Activated T-cell treated with anti-CD3 and anti-CD28 coated beads, Interleukin-2, amount 50 U/mL, for 1 hour (primary cell): ENCODE data around the gene SNPH.
A peak's percentile ranks its signal among the peaks of the same experiment; 100 is the strongest.

Source experiments
- DNase-seq: peaks from one replicate; pipeline ENCODE4 v3.0.0-alpha.2; 2020

The SNPH gene

DNA sequence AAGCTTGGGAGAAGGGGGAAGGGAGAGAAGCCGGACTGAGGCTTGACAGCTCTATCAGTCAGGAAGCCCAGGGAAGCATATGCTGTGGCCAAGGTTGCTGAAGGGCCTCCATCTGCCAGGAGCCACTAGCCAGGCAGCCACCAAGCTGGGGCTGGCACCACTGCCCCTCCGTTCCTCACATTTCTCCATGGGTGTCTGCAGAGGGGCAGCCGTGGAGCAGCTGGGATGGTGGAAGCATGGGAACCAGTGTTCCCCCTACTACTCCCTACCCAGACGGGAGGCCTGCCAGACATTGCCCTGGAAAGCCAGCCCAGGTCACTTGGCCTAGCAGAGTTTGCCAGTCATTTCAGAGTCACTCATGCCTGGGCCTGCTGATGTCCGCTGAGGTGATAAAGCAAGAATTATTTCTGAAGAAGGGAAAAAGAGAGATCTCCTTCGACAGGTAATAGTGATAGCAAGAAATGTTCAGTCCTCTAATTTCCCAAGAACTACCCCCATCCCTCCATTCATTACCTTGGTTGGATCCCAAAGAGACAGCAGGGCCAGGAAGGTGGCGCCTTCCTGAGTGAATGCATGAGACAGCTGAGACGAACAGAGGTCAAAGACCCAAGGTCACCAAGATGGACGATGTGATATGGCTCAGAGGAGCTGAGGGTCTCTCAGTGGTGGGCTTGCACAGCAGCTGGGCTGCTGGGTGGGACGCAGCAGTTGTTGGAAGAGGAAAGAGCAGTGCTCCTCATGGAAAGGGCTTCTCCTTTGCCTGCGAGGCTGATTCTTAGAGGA lies 21.9 kb downstream of the SNPH start:
- DNase-seq = no peak

DNA sequence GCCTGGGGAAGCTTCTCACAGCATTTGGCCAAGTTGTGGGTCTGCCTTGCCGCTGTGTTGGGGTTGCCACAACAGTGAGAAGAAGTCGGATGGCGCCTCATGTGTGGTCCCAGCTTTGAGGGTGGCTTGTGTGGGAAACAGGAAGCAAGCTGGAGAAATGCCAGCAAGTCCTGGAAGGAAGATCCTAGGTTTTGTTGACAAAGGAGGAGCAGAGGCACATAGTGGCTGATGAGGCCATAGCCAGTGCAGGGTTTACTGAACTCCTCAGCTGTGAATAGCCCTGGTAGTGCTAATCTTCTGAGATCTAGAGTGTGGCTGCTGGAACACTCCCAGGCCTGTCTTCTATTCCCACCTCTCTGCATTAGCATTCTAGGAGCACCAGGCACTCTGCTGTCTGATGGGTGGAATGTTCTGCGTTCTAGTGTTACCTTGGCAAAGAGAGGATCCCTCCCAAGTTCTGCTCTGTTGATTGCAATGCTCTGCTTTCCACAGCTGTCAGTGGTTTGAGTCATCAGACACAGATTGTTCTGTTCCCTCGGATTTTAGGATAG lies 25.2 kb downstream of the SNPH start:
- DNase-seq = no peak

DNA sequence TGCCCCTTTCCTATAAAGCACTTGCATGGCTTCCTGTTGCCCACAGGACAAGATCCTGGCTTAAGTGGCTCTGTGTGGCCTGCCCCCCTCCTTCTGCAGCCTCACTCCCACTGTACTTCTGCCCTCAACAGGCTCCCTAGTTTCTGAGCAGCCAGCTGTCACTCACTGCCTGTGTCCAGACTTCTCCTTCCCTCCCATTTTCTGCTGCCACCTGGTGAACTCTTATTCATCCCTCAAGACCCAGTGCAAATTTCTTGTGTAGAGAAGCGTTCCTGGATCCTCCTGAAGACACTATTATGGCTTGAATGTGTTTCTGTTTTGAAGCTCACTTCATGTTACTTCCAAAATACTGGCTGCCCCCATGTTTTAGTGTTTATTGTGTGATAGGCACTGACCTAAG lies 26.5 kb downstream of the SNPH start:
- no peak for DNase-seq

DNA sequence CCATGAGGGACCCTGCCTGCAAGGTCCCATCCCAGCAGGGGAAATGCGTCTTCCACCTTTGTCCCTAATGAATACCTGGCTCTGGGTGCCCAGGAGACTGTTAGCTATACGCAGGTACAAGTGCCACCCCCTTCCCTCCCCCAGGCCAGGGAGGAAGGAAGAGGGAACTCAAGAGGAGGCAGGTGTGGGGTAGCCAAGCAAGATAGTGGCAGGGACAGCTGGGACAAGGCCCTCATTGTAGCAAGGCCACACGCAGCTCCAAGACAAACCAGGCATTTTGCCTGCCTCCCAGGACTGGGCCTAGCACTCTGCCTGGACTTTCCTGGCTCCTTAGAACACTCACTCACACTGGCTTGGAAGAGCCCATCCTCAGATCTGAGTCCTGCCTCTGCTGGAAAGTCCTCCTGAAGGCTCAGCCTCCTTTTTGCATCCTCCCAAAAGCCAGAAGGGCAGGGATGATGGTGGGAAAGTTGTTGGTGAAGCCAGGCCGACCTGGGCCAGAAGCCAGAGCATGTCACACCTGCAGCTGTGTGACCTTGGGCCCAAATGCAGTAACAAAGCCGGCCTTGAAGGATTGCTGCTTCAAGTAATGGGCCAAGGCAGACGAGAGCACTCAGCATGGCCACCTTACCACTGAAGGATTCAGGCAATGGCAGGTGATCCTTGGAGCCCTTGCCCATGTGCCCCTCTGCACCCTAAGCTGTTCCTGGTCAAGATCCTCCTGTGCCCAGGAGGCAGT lies 27.7 kb downstream of the SNPH start:
- no peak for DNase-seq

DNA sequence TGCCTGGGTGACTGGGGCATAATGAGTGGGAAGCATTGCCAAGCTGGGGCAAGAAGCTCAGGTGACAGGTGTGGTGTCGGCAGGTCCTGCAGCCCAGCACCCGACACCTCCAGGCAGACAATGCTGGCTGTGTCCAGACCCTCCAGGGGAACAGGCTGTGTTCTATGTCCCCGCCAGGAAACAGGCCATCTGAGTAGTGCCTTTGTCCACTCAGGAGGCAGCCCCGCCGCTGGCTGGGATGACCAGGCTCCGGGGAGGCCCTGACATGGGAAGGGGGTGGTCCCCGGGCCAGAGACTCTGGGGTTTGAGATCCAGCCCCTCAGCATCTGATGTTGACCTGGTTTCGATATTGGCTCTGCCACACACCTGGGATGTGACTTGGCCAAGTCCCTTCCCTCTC lies 28.4 kb downstream of the SNPH start:
- no peak for DNase-seq

DNA sequence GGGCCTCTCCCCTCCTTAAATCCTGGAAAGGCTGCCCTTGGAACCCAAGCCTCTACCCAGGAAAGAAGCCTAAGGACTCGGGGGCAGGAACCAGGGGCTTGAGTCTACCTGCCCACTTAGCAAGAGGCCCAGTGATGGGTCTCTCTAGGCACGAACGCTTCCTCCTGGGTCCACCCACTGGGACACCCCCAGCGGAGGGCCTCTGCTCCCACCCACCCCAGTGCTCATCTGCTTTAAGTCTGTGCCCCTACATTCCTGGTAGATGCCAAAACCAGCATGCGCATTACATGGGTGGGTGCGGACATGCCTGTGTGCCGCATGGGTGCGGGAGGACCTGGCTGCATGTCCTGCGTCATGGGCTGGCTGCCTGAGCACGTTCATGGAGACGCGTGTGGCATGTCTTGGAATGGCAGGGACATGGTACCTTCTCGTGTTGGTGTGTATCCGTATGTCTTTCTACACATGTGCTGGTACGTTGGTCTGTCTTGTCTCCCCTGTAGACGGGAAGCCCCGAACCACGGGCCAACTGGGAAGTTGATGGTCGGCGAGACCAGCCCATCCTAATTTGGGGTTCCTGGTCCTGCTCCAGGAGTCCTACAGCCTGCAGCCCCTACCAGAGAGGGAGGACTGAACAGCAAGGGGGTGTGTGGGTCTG lies 29.3 kb downstream of the SNPH start:
- no peak for DNase-seq

DNA sequence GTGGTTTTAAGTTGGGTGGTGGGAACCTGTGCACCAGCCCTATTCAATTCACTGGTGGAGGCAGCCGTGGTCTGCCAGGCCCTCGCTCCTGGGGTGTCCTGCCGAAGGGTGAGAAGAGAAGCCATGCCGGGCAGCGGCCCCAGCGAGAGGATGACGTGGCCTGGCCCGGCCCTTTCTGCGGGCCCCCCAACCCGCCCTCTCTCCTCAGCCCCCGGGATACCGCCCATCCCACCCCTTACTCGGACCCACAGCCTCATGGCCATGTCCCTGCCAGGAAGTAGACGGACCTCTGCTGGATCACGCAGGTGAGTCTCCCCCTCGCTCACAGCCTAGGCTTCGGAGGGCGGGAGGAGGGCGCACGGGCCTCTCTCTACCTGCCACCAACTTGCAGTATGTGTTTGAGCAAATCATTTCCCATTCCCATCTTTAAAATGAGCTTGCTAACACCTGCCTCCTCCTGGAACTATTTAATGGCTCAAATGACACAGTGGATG lies 30.1 kb downstream of the SNPH start:
- DNase-seq = no peak

DNA sequence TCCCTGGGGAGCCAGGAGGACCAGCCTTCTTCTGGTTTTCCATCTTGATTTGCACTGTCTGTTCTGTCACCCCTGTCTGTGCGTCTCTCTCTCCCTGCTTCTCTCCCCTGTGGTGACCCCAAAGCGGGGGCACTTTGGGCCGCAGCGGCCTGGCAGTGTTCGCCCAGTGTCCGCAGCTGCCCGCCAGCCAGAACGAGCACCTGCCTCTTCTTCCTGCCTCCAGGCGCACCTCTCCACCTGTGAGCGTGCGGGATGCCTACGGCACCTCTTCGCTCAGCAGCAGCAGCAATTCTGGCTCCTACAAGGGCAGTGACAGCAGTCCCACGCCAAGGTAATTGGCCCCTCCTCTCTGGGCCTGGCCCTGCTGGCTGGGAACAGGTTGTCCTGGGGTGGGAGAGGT lies 30.8 kb downstream of the SNPH start:
- no peak for DNase-seq

DNA sequence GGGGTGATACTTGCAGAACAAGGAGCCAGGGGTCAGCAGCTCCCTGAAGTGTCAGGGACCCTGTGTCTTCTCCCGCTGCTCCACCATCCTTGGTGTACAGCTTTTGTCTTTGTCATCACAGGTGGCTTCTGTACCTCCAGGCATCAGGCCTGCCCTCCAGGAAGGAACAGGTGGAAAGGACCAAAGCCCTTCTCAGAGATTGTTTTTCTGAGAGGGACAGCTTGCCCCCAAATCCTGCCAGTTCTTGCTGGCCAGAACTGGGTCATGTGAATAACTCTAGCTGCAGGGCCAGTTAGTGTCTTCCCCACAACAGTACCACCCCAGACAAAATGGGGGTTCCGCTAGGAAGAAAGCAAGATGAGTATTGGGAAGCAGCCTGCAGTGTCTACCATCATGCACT lies 31.4 kb downstream of the SNPH start:
- DNase-seq = no peak

DNA sequence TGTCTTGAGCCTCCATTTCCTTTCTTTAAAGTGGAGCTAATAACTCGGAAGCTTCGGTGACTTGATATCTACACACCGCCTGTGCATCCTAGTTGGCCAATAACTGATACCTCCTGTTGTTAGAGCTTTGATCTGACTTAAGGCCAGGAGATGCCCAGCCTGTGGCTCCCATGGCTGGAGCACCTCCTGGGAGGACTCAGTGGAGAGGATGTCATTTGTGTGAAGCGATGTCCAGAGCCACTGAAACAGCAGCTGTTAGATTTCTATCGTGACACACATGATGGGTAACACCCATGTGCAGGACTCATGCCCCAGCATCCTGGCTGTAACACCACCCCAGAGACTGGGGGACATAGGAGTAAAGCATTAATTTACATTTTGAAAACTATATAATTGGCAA lies 32.1 kb downstream of the SNPH start:
- no peak for DNase-seq

DNA sequence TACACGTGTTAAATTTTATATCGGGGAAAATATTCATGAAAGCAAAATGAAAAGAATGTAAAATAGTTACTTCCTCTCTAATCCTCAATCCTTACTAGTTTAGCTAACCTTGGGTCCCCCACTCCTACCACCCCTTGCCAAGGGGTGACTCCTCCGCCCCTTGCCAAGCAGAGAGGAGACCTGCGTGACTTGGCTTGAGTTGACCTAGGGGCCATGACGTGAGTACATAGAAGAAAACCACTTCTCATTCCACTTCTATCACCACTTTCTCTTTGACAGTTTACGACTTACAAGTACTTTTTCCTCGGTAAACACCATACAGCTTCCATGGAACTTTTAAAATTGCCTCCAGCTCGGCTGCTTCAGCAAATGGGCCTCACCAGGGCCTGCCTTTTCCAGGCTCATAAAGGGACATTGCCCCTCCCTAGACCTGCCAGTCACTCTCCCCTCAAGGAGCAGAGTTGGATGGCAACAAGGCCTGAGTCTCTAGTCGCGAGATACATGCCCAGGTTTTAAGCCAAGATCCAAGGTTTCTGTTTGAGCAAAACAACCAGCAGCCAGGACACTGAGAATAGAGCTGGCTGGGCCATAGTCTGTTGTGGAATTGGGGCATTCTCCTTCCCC lies 32.9 kb downstream of the SNPH start:
- DNase-seq = no peak

DNA sequence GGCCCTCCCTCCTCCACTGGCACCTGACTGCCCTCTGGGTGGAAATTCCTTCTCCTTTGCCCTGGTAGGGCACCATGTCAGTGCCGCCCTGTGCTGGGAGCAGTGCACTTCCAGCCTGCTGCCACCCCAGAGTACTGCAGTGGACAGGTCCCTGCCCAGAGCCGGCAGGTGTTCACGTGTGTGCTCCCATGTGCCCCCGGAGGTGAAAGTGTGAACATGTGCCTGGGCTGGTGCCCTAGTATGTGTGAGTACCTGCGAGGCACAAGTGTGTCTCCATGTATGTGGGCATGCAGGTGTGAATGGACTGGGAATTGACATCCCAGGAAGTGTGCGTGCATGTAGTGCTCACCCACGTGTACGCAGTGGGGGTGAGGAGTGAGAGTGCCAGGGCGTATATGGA lies 33.4 kb downstream of the SNPH start:
- DNase-seq = peak; percentile 57

DNA sequence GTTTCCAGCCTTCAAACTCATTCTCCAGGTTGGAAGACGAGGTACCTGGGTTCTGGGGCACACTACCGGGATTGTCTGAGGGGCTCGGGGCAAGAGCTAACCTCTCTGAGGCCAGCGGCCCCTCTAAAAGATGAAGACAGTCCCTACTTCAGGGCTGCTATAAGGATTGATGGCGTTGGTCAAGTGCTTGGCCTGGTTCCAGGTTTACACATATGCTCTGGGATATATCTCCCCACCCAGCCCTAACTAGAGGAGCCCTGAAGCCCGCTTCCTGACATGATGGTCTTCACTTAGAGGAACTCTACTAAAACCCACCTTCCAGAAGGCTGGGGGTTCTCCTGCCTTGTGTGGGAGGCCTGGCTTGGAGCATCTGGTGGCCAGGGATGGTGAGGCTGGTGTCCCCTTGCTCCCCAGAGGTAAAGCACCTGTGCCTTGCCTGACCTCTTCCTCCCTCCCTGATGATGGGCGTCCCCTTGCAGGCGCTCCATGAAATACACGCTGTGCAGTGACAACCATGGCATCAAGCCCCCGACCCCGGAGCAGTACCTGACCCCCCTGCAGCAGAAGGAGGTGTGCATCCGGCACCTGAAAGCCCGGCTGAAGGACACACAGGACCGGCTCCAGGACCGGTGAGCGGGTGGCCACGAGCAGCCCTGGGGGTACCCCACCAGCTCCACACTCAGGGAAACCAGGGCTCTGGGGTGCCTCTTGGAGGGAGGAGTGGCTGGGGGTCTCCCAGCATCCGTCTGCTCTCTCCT lies 34.2 kb downstream of the SNPH start:
- DNase-seq = no peak

DNA sequence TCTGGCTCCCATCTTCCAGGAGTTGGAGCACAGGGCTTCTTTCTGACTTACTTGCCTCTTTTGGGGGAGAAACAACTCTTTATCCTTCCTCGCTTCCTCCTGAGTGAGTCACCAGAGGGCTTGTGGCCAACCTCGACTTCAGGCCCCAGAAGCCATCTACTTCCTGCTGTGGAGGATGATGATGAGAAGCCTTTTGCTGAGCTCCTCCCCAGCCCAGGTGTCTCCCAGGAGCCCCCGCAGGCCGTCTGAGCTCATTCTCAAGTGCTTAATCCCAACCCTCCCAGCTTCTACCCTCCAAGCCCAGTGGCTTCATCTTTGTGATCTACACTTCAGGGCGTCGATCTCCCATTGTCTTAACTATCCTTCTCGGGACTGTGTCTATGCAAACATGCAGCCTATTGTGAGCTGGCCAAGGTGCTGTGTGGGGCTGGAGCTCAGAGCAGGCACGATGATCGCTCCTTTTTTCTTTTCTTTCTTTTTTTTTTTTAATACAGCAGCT lies 35.0 kb downstream of the SNPH start:
- peak; percentile 53 for DNase-seq

DNA sequence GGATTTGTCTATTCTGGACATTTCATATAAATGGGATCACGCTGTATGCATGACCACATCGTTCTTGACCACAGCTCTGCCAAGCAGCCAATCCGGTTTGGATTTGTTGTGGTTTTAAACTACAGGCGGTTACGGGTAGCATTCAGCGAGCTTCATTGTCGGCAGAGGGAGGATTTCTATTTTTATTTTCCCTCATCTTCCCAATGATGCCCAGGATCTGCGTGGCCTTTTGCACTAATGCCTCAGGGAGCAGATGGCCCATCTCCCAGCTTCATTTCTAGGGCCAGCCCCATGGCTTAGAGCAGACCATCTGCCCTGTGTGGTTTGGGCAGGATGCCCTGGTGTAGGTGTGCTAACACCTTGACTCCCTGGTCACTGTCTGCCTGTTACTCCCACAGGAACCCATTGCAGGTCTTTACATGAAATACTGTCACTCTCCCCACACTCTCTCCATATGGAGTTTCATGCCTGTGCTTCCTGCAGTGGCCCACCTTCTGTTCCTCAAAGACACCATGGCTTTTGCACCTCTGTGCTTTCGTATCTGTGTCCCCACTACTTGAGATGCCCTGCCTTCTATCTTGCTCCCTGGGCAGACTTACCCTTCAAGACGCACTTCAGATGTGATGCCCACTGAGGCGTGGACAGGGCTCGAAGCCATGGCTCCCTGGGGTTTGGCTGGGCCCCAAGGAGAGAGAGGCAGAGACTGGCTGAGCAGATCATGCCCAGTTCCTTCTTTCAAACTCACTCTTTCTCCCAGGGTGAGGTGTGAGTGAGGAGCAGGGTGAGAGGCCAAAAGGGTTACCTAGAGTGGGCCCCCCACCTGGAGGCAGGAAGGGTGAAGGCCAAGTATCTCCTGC lies 36.8 kb downstream of the SNPH start:
- DNase-seq = no peak

DNA sequence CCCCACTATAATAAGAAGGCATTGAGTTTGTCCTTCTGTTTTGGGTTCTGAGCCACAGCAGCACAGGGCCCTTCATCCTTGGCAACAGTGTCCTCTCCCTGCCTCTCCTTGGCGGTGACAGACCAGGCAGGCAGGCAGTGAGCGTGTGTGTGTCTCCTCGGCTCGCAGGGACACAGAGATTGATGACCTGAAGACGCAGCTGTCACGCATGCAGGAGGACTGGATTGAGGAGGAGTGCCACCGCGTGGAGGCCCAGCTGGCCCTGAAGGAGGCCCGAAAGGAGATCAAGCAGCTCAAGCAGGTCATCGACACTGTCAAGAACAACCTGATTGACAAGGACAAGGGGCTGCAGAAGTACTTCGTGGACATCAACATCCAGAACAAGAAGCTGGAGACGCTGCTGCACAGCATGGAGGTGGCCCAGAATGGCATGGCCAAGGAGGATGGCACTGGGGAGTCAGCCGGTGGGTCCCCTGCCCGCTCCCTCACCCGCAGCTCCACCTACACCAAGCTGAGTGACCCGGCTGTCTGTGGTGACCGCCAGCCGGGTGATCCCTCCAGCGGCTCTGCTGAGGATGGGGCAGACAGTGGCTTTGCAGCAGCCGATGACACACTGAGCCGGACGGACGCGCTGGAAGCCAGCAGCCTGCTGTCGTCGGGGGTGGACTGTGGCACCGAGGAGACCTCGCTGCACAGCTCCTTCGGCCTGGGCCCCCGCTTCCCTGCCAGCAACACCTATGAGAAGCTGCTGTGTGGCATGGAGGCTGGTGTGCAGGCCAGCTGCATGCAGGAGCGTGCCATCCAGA lies 38.8 kb downstream of the SNPH start:
- DNase-seq = no peak

DNA sequence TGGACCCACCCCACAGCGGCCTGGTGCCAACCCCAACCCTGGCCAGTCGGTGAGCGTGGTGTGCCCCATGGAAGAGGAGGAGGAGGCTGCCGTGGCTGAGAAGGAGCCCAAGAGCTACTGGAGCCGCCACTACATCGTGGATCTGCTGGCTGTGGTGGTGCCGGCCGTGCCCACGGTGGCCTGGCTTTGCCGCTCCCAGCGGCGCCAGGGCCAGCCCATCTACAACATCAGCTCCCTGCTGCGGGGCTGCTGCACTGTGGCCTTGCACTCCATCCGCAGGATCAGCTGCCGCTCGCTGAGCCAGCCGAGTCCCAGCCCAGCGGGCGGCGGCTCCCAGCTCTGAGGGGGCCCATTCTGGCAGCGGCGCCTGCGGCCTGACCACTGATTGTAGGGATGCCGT lies 39.6 kb downstream of the SNPH start:
- no peak for DNase-seq

DNA sequence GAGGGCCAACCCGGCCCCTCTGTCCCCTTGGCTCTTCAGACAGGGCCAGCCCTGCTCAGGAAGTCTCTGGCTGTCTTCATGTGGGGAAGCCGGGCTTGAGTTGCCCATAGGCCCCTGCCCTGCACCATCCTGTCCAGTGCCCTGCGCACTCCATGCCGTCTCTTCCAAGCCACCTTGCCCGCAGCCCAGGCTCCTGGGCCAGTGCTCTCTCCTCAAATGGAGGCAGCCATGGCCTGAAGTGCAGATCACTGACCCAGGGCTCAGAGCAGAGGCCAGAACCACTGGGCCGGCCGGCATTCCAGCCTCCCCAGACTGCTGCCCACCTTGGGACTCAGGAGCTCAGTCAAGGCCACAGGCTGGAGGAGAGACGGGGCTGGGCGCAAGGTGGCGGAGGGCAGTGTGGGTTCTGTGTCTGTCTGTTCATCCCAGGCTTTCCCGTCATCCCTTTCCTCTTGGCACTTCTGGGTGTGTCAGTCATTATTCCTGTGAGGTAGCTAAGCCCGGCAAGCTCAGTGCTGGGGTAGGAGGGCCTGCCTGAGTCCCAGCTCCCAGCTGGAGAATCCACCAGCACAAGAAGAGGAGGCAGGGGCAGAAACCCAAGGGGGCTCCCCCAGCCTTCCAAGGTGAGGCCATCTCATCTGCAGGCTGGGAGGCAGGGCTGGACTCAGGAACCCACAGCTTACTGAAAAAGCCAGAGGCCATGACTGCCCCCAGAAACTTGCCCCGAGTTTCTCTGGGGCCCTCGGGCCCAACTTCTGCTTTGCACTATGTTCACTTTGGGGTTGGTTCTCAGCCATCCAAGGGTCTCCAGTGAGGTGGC lies 40.4 kb downstream of the SNPH start:
- DNase-seq = no peak

DNA sequence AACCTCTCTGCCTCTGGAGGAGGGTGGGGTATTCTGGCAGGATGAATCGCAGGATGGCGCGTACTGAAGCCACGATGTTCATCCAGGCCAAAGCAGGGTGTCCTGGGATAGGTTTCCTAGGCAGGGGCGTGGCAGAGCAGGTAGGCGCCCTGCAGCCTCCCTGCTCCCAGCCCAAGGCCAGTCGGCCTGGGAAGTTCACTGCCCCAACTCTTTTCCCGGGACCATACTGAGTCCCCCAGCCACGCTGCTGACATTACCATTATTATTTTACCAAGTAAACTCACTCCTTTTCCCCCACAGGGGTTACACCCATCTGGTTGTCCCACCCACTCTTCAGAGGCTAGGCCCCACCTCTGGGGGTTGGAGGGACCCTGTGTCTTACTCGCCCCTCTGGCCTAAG lies 41.1 kb downstream of the SNPH start:
- no peak for DNase-seq
